Raji (cell line): ENCODE results near the gene AKAP8.
A peak's percentile ranks its signal among the peaks of the same experiment; 100 is the strongest.

Experiments
- POLR2A ChIP-seq: IDR thresholded peaks from 2 replicates; pipeline ENCODE4 v1.6.1; 2011; ENCODE audit warnings: low read depth, low read length, control low read depth; ENCODE audit not compliant: insufficient read depth

Gene AKAP8

GRCh38 chr19:15379083-15379998 is at the start of gene AKAP8:
AKAP8 (minus strand) TSS chr19:15379787; CDS start chr19:15379731, 56 bp downstream.
- peak; percentile 71 for TF ChIP-seq POLR2A

GRCh38 chr19:15427991-15428471 is 48.4 kb upstream of the AKAP8 start:
- no peak for TF ChIP-seq POLR2A

GRCh38 chr19:15427350-15427700 is 47.7 kb upstream of the AKAP8 start:
- TF ChIP-seq POLR2A, result no peak

GRCh38 chr19:15426485-15427349 is 47.1 kb upstream of the AKAP8 start:
- TF ChIP-seq POLR2A, result no peak

- no peak for TF ChIP-seq POLR2A
Observed at GRCh38 chr19:15425321-15425950, 45.8 kb upstream of the AKAP8 start.

- TF ChIP-seq POLR2A, result no peak
Observed at GRCh38 chr19:15424692-15425272, 45.2 kb upstream of the AKAP8 start.

GRCh38 chr19:15424121-15424520 is 44.5 kb upstream of the AKAP8 start:
- TF ChIP-seq POLR2A, result no peak

- no peak for TF ChIP-seq POLR2A
Observed at GRCh38 chr19:15423130-15423529, 43.5 kb upstream of the AKAP8 start.

- no peak for TF ChIP-seq POLR2A
Observed at GRCh38 chr19:15422296-15423075, 42.9 kb upstream of the AKAP8 start.

GRCh38 chr19:15421721-15422260 is 42.2 kb upstream of the AKAP8 start:
- TF ChIP-seq POLR2A, result no peak

- no peak for TF ChIP-seq POLR2A
Observed at GRCh38 chr19:15421136-15421695, 41.6 kb upstream of the AKAP8 start.

- no peak for TF ChIP-seq POLR2A
Observed at GRCh38 chr19:15419413-15420025, 39.9 kb upstream of the AKAP8 start.
